ENCODE data around the gene PACSIN1. TPM values are rescaled to one million over a fixed set of nuclear protein-coding genes. Genes with fewer than 3 reads are reported as not detected.

Gene PACSIN1
- total RNA-seq, 1 experiment from 2014 or later = 0.26 TPM

DNA sequence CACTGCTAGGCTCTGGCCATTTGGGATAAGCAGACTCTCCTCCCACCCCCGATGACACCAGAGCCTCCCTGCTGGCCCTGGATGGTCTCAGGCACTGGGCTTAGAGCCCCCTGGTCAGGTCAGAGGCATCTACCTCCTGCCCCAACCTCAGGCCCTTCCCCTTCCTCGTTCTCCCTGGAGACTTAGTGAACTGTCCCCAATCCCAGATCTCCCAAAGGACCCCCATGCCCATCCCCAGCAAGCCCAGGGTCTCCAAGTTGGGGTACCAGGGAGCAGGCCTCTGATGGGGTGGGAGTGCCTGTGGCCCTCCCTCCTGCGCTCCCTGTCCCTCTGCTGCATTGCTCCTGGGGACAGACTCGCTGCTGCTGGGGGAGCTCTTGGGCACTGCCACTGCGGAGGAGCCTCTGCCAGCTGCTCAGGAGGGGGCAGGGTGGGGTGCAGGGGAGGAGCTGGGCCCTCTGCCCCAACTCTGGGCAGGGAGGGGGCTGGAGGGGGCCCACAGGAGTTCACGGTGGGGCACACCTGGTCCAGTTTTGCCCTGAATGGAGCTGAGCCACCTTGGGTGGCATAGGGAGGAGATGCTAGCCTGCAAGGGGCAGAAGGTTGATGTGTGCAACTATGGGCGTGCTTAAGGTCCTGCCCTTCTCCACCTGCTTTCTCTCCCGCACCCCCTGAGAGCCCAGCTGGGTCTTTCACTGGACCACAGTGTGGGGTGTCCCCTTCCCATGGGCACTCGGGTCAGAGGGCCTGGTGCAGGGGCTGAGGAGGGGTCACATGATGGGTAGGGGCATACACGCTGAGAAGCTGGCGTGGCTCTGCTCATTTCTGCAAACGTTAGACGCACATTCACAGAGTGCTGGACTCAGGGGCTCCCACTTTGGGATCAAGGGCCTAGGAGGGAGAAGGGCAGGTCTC, 49.9 kb downstream of the PACSIN1 start:
- H3K9me3 Mint-ChIP-seq (ENCODE audit: low read depth, unreplicated experiment) = no peaks in the 10 kb centered on the region
- CTCF ChIA-PET = no interaction called here
- H3K4me3 Mint-ChIP-seq (ENCODE audit: low read depth, unreplicated experiment) = no peak overlapping the region
- intact Hi-C loops (cut with micrococcal nuclease; ENCODE audit: unreplicated experiment) = no loop called here
- no peaks in the 10 kb centered on the region for H3K4me1 Mint-ChIP-seq (ENCODE audit: low read depth, unreplicated experiment)
- H3K27ac Mint-ChIP-seq (ENCODE audit: unreplicated experiment) = no peak overlapping the region
- BruUV-seq (replicated peaks) = no TSS peak
- TF ChIP-seq, protein P1, sequence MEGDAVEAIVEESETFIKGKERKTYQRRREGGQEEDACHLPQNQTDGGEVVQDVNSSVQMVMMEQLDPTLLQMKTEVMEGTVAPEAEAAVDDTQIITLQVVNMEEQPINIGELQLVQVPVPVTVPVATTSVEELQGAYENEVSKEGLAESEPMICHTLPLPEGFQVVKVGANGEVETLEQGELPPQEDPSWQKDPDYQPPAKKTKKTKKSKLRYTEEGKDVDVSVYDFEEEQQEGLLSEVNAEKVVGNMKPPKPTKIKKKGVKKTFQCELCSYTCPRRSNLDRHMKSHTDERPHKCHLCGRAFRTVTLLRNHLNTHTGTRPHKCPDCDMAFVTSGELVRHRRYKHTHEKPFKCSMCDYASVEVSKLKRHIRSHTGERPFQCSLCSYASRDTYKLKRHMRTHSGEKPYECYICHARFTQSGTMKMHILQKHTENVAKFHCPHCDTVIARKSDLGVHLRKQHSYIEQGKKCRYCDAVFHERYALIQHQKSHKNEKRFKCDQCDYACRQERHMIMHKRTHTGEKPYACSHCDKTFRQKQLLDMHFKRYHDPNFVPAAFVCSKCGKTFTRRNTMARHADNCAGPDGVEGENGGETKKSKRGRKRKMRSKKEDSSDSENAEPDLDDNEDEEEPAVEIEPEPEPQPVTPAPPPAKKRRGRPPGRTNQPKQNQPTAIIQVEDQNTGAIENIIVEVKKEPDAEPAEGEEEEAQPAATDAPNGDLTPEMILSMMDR (IDR thresholded peaks at IDR 0.05; ENCODE audit: unreplicated experiment) = no peak
- no peak for DNase-seq
- H3K27me3 Mint-ChIP-seq (ENCODE audit: unreplicated experiment) = peaks cover 84% of the 10 kb centered on the region
- H3K36me3 Mint-ChIP-seq (ENCODE audit: insufficient read depth, unreplicated experiment) = no peaks in the 10 kb centered on the region

DNA sequence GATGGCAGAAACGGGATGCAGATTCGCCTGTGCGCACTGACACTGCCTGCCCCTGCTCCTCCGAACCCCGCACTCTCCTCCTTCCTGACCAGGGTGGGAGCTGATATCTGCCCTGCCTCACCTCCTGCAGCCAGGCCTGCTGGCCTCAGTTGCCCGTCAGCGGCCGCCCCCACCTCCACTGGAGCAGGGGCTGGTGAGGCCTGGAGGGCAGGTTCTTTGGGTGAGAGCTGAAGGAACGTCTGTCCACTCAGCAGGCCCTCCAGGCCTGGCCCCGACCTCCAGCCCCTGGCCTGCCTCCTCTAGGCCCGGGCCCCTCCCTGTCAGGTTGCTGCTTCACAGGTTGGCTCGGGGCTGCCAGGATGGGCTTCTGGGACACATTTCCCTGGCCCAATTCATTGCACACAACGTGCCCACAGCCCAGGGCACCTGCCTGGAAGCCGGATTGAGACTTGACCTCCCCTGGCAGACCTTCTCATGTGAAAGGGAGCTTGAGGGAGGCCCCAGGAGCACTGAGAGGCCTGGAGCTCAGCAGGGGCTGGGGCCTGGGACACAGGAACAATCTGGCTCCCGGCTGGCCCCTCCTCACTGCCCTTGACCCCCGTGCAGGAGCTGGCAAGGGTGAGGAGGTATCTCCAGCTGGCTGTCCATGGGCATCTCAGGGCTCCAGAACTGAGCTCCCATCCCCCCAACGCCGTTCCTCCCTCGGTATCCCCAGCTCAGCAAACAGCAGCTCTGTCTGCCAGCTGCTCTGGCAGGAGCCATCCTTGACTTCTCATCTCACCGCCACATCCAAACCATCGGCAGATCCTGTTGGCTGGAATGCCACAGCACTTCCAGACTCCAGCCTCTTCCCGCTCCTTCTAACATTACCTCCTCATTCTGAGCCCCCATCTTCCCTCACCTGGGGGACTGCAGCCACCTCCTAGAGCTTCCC, 50.8 kb downstream of the PACSIN1 start:
- no TSS peak for BruUV-seq (replicated peaks)
- CTCF ChIA-PET = no interaction called here
- intact Hi-C loops (cut with micrococcal nuclease; ENCODE audit: unreplicated experiment) = no loop called here
- Mint-ChIP-seq H3K4me3 (ENCODE audit: low read depth, unreplicated experiment) (no peak overlapping the region), H3K4me1 (ENCODE audit: low read depth, unreplicated experiment) (no peaks in the 10 kb centered on the region), H3K36me3 (ENCODE audit: insufficient read depth, unreplicated experiment) (no peaks in the 10 kb centered on the region), H3K27ac (ENCODE audit: unreplicated experiment) (no peak overlapping the region), H3K27me3 (ENCODE audit: unreplicated experiment) (peaks cover 86% of the 10 kb centered on the region), H3K9me3 (ENCODE audit: low read depth, unreplicated experiment) (no peaks in the 10 kb centered on the region)
- TF ChIP-seq, protein P1 (IDR thresholded peaks at IDR 0.05; ENCODE audit: unreplicated experiment) = no peak
- DNase-seq = no peak

DNA sequence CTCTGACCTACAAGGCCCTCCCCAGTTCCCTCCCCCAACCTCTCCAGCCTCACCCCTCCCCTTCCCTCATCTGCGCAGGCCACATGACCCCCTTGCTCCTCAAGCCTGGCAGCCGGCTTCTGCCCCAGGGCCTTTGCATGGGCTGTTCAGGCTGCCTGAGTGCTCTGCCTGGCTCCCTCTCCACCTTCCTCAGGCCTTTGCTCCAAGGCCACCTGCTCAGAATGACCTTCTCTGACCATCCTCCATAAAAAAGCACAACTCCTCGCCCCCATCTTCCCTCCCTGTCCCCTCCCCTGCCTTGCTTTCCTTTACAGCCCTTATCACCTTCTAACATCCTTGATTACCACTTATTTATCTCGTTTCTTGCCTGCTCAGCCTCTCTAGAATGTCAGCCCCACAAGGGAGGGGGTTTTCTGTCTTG, 51.6 kb downstream of the PACSIN1 start:
- CTCF ChIA-PET = no interaction called here
- H3K36me3 Mint-ChIP-seq (ENCODE audit: insufficient read depth, unreplicated experiment) = no peaks in the 10 kb centered on the region
- BruUV-seq (replicated peaks) = no TSS peak
- H3K27ac Mint-ChIP-seq (ENCODE audit: unreplicated experiment) = no peak overlapping the region
- peaks cover under 1% of the 10 kb centered on the region for H3K4me1 Mint-ChIP-seq (ENCODE audit: low read depth, unreplicated experiment)
- intact Hi-C loops (cut with micrococcal nuclease; ENCODE audit: unreplicated experiment) = no loop called here
- peaks cover 81% of the 10 kb centered on the region for H3K27me3 Mint-ChIP-seq (ENCODE audit: unreplicated experiment)
- no peaks in the 10 kb centered on the region for H3K9me3 Mint-ChIP-seq (ENCODE audit: low read depth, unreplicated experiment)
- TF ChIP-seq, protein P1 (IDR thresholded peaks at IDR 0.05; ENCODE audit: unreplicated experiment) = no peak
- no peak overlapping the region for H3K4me3 Mint-ChIP-seq (ENCODE audit: low read depth, unreplicated experiment)
- no peak for DNase-seq

DNA sequence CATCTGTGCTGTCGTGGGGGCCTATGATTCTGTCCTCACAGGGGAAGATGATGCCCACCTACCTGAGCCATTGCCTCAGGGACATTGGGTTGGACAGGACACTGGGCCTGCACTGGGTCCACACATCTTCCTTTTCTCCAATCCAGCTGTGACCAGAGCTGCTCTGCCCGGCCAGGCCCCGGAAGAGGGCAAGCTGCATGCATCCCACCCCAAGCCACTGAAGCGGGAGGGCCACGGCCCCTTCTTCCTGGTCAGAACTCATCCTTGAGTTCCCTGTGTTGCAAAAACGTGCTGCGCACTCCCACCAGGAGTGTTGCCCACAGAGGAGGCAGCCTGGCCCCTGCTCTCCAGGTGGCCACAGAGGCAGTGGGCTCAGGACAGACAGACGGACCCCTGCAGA, 52.1 kb downstream of the PACSIN1 start:
- intact Hi-C loops (cut with micrococcal nuclease; ENCODE audit: unreplicated experiment) = no loop called here
- Mint-ChIP-seq H3K27ac (ENCODE audit: unreplicated experiment) (no peak overlapping the region), H3K27me3 (ENCODE audit: unreplicated experiment) (peaks cover 81% of the 10 kb centered on the region), H3K4me3 (ENCODE audit: low read depth, unreplicated experiment) (no peak overlapping the region), H3K4me1 (ENCODE audit: low read depth, unreplicated experiment) (peaks cover 5% of the 10 kb centered on the region), H3K36me3 (ENCODE audit: insufficient read depth, unreplicated experiment) (no peaks in the 10 kb centered on the region), H3K9me3 (ENCODE audit: low read depth, unreplicated experiment) (no peaks in the 10 kb centered on the region)
- CTCF ChIA-PET = no interaction called here
- no TSS peak for BruUV-seq (replicated peaks)
- TF ChIP-seq, protein P1 (IDR thresholded peaks at IDR 0.05; ENCODE audit: unreplicated experiment) = no peak
- no peak for DNase-seq

Data from Calu3 (cell line).